GM12878 (cell line): ENCODE measurements around the gene LIPE. TPM values are rescaled to one million over a fixed set of nuclear protein-coding genes. Genes with fewer than 3 reads are reported as not detected.
A peak's percentile ranks its signal among the peaks of the same experiment; 100 is the strongest.

Source experiments
- ATAC-seq: fragments of 200-7000 bp; cut with Tn5 transposase; 3 replicates; pipeline ENCODE4 v1.9.1; 2020; ENCODE audit warnings: mild to moderate bottlenecking, moderate library complexity
- BruUV-seq: library from RNA; stranded (reverse); fragments of 400-500 nt; replicated peaks from 2 replicates; lab custom pipeline; 2021; lab: Mats Ljungman, UMichigan
- CTCF ChIA-PET: fragments of 300-600 bp; sonication (Branson Sonifier 250); formaldehyde crosslinking; extraction: SDS; loops from one replicate; lab custom pipeline; 2021; ENCODE audit warnings: inconsistent platforms; lab: Yijun Ruan, JAX
- POLR2A ChIA-PET: fragments of 350-600 bp; formaldehyde crosslinking; extraction: SDS; loops from one replicate; lab custom pipeline; 2021; ENCODE audit warnings: inconsistent platforms; lab: Charles Lee
- RAD21 ChIA-PET: fragments of 300-600 bp; sonication (Branson Sonifier 250); formaldehyde crosslinking; loops from one replicate; lab custom pipeline; 2023; ENCODE audit warnings: antibody characterized with exemption; ENCODE audit not compliant: unreplicated experiment; lab: Charles Lee
- SMC1A ChIA-PET: fragments of 300-600 bp; sonication (Branson Sonifier 250); formaldehyde crosslinking; loops from one replicate; lab custom pipeline; 2023; ENCODE audit not compliant: unreplicated experiment, uncharacterized antibody; lab: Charles Lee
- DNase-seq: peaks from one replicate; pipeline ENCODE4 v3.0.0-alpha.2; 2011; ENCODE audit warnings: low read depth, low spot score
- FAIRE-seq: peaks from 3 replicates; lab custom pipeline; 2011; peaks lifted over from hg19 to GRCh38; lab: Jason Lieb, UNC
- H2AFZ ChIP-seq: 2 replicates; pipeline ENCODE4 v1.6.0; 2011; ENCODE audit warnings: low read depth, low read length, control low read depth; ENCODE audit not compliant: control insufficient read depth
- H3K27ac ChIP-seq: 2 replicates; pipeline ENCODE4 v1.5.1; 2011; ENCODE audit warnings: control low read depth; ENCODE audit not compliant: control insufficient read depth, insufficient read depth
- H3K27me3 ChIP-seq, 2 experiments: replicated peaks in 1 of 2; 2 replicates each; pipeline versions ENCODE4 v1.6.0 to v1.6.1; 2011; ENCODE audit warnings: low read length in 1 of 2; ENCODE audit not compliant: control insufficient read depth in 2 of 2, insufficient read depth in 2 of 2
- H3K36me3 ChIP-seq, 2 experiments: 2 replicates each; pipeline ENCODE4 v1.5.1; 2011; ENCODE audit warnings: low read length in 1 of 2; ENCODE audit not compliant: control insufficient read depth in 2 of 2, insufficient read depth in 2 of 2
- H3K4me1 ChIP-seq: 2 replicates; pipeline ENCODE4 v1.6.1; 2011; ENCODE audit warnings: mild to moderate bottlenecking, low read length, moderate library complexity, mixed read lengths; ENCODE audit not compliant: control insufficient read depth, insufficient read depth
- H3K4me2 ChIP-seq: 2 replicates; pipeline ENCODE4 v1.6.0; 2011; ENCODE audit warnings: control low read depth; ENCODE audit not compliant: control insufficient read depth, insufficient read depth
- H3K4me3 ChIP-seq: fragments of 200-600 bp; sonication (generic); 2 replicates; pipeline ENCODE4 v1.5.1; 2016
- H3K79me2 ChIP-seq: 2 replicates; pipeline ENCODE4 v1.6.0; 2011; ENCODE audit warnings: low read length; ENCODE audit not compliant: control insufficient read depth, insufficient read depth
- H3K9ac ChIP-seq: 2 replicates; pipeline ENCODE4 v1.8.0; 2011; ENCODE audit warnings: low read length, control low read depth, mixed read lengths; ENCODE audit not compliant: control insufficient read depth, insufficient read depth
- H3K9me3 ChIP-seq: replicated peaks from 3 replicates; pipeline ENCODE4 v1.5.1; 2011; ENCODE audit warnings: mild to moderate bottlenecking, low read length; ENCODE audit not compliant: control insufficient read depth, insufficient read depth
- H4K20me1 ChIP-seq: 2 replicates; pipeline ENCODE4 v1.6.0; 2011; ENCODE audit not compliant: control insufficient read depth, insufficient read depth
- BHLHE40 ChIP-seq, 2 experiments: fragments of 450-650 bp in 1 of 2; IDR thresholded peaks; 2 replicates each; pipeline ENCODE4 v1.6.1; 2011 to 2017; ENCODE audit warnings: low read depth in 2 of 2, borderline replicate concordance in 1 of 2, improper control_type of control experiment in 1 of 2, low read length in 1 of 2, mild to moderate bottlenecking in 1 of 2
- CHD4 ChIP-seq: fragments of 200-600 bp; sonication (generic); IDR thresholded peaks from 2 replicates; pipeline ENCODE4 v1.6.1; 2016; ENCODE audit warnings: mild to moderate bottlenecking
- ETV6 ChIP-seq, 2 experiments: fragments of 450-650 bp in 1 of 2; IDR thresholded peaks in 1 of 2; conservative IDR thresholded peaks in 1 of 2; 2 replicates each; pipeline ENCODE4 v1.6.1; 2014; ENCODE audit warnings: antibody characterized with exemption in 1 of 2, borderline replicate concordance in 1 of 2, low read depth in 1 of 2, mild to moderate bottlenecking in 1 of 2, moderate library complexity in 1 of 2
- FOS ChIP-seq: IDR thresholded peaks from 3 replicates; pipeline ENCODE4 v1.6.1; 2011; ENCODE audit warnings: borderline replicate concordance; ENCODE audit not compliant: insufficient read length; ENCODE audit errors: extremely low read depth
- HCFC1 ChIP-seq: fragments of 150-350 bp; IDR thresholded peaks from 2 replicates; pipeline ENCODE4 v1.6.1; 2014; ENCODE audit warnings: low read length
- HDAC6 ChIP-seq: fragments of 200-600 bp; sonication (generic); IDR thresholded peaks from one replicate; pipeline ENCODE4 v1.8.0; 2017; ENCODE audit warnings: antibody characterized with exemption; ENCODE audit not compliant: unreplicated experiment
- IKZF2 ChIP-seq, 2 experiments: fragments of 450-650 bp; IDR thresholded peaks; 2 replicates each; pipeline ENCODE4 v1.6.1; 2017; ENCODE audit warnings: mild to moderate bottlenecking in 2 of 2, moderate library complexity in 2 of 2
- JUNB ChIP-seq: IDR thresholded peaks from 2 replicates; pipeline ENCODE4 v1.6.1; 2016; ENCODE audit warnings: antibody characterized with exemption, mild to moderate bottlenecking
- KDM1A ChIP-seq: fragments of 200-600 bp; sonication (generic); IDR thresholded peaks from 2 replicates; pipeline ENCODE4 v1.6.1; 2016; ENCODE audit warnings: borderline replicate concordance
- KLF5 ChIP-seq: fragments of 450-650 bp; IDR thresholded peaks from 2 replicates; pipeline ENCODE4 v1.6.1; 2014; ENCODE audit warnings: mild to moderate bottlenecking; ENCODE audit not compliant: partially characterized antibody
- MYB ChIP-seq: fragments of 150-350 bp; IDR thresholded peaks from 2 replicates; pipeline ENCODE4 v1.6.1; 2014; ENCODE audit warnings: mild to moderate bottlenecking, low read depth, low read length, borderline replicate concordance
- MYC ChIP-seq: IDR thresholded peaks from 2 replicates; pipeline ENCODE4 v1.6.1; 2011; ENCODE audit warnings: mild to moderate bottlenecking, low read length, moderate library complexity, inconsistent platforms; ENCODE audit not compliant: insufficient read depth, insufficient replicate concordance, insufficient read length, severe bottlenecking
- PBX3 ChIP-seq: IDR thresholded peaks from 2 replicates; pipeline ENCODE4 v1.6.1; 2011; ENCODE audit warnings: mild to moderate bottlenecking, low read depth, low read length, moderate library complexity; ENCODE audit not compliant: insufficient replicate concordance
- POLR2A ChIP-seq: IDR thresholded peaks from 2 replicates; pipeline ENCODE4 v1.6.1; 2011; ENCODE audit warnings: low read depth, mild to moderate bottlenecking, low read length
- POLR2AphosphoS5 ChIP-seq: IDR thresholded peaks from 2 replicates; pipeline ENCODE4 v1.6.1; 2011; ENCODE audit warnings: mild to moderate bottlenecking, low read length, inconsistent platforms
- RELA ChIP-seq: fragments of 450-650 bp; IDR thresholded peaks from 2 replicates; pipeline ENCODE4 v1.8.0; 2014; ENCODE audit warnings: borderline replicate concordance; ENCODE audit not compliant: partially characterized antibody
- SMAD1 ChIP-seq: fragments of 450-650 bp; IDR thresholded peaks from 2 replicates; pipeline ENCODE4 v1.6.1; 2018; ENCODE audit warnings: mild to moderate bottlenecking, low read depth; ENCODE audit not compliant: partially characterized antibody
- SMARCA5 ChIP-seq: fragments of 450-650 bp; IDR thresholded peaks from 2 replicates; pipeline ENCODE4 v1.6.1; 2017; ENCODE audit warnings: mild to moderate bottlenecking
- SMC3 ChIP-seq: IDR thresholded peaks from 2 replicates; pipeline ENCODE4 v1.6.1; 2011; ENCODE audit warnings: low read length, improper control_type of control experiment, borderline replicate concordance
- STAT1 ChIP-seq: fragments of 450-650 bp; conservative IDR thresholded peaks from 2 replicates; pipeline ENCODE4 v1.6.1; 2014; ENCODE audit warnings: antibody characterized with exemption, mild to moderate bottlenecking
- STAT3 ChIP-seq: IDR thresholded peaks from 2 replicates; pipeline ENCODE4 v1.6.1; 2011; ENCODE audit warnings: low read depth, low read length, improper control_type of control experiment
- USF1 ChIP-seq: IDR thresholded peaks from 2 replicates; pipeline ENCODE4 v1.6.1; 2011; ENCODE audit warnings: borderline replicate concordance, low read depth, mild to moderate bottlenecking, moderate library complexity, mixed read lengths, low read length; ENCODE audit not compliant: insufficient read depth; ENCODE audit errors: extremely low read length
- YY1 ChIP-seq: IDR thresholded peaks from 2 replicates; pipeline ENCODE4 v1.6.1; 2011; ENCODE audit warnings: low read depth, mild to moderate bottlenecking, low read length
- ZZZ3 ChIP-seq: IDR thresholded peaks from 2 replicates; pipeline ENCODE4 v1.6.1; 2011; ENCODE audit warnings: low read depth; ENCODE audit not compliant: control insufficient read depth, insufficient read length
- WGBS: methylation state at CpG from one replicate; pipeline ENCODE4 v1.1.6; 2016; ENCODE audit warnings: low lambda C conversion rate; ENCODE audit not compliant: insufficient replicate concordance, insufficient coverage; ENCODE audit errors: missing lambda C conversion rate; 5-methylcytosine and 5-hydroxymethylcytosine counted together
- in situ Hi-C: fragments of 300-500 bp; cut with MboI; formaldehyde crosslinking; loops from 9 replicates; pipeline ENCODE4 v1.14.3; 2018; ENCODE audit warnings: mixed read lengths
- intact Hi-C: fragments of 100-400 bp; cut with micrococcal nuclease; formaldehyde crosslinking; loops from one replicate; pipeline ENCODE4 v1.14.2; 2022; ENCODE audit not compliant: unreplicated experiment
- polyA plus RNA-seq, 11 experiments: library from polyadenylated mRNA; depleted of rRNA in 4 of 11; unstranded in 6 of 11; stranded (reverse) in 5 of 11; fragments of >200 nt; fragmentation: Nextera tagmentation in 4 of 11; fragmentation: Illumina TruSeq in 1 of 11; extraction: Ambion mirVana in 4 of 11; extraction: Trizol in 1 of 11; gene quantifications; 1 replicate in 1 of 11; 2 replicates in 10 of 11; pipeline versions ENCODE4 v1.2.1 to v1.2.3, GENCODE V29; 2011 to 2016; ENCODE audit warnings: inconsistent platforms in 2 of 11, missing spikeins in 2 of 11, low read depth in 1 of 11
- total RNA-seq, 4 experiments: library from RNA; depleted of rRNA in 3 of 4; stranded (reverse); fragments of >200 nt in 3 of 4; fragmentation: Illumina TruSeq in 1 of 4; extraction: Trizol in 1 of 4; gene quantifications; 2 replicates each; pipeline versions ENCODE4 v1.2.1 to v1.2.3, GENCODE V29; 2013 to 2021

The LIPE gene
- total and polyA plus RNA-seq, 10 of the 15 experiments (the other 5 are each of a cell fraction or from before 2014, with no cell fraction given): 0.02 to 33.3 (median 9.5) TPM

- ChIA-PET CTCF (interaction anchor here (0.6 to 3.5 kb wide), 43 partner anchors 9 to 316 kb away, joined by 3 to 82 read pairs (median 5); partner anchors contain the start of genes CEACAM1 and POU2F2), RAD21 (interaction anchor here (0.9 to 3.1 kb wide), 11 partner anchors 10 to 94 kb away, joined by 3 to 32 read pairs (median 4); partner anchors contain the start of gene CEACAM1), SMC1A (interaction anchor here (0.9 to 3.7 kb wide), 9 partner anchors 8 to 93 kb away, joined by 3 to 33 read pairs (median 4); partner anchors contain the start of gene CEACAM1), POLR2A (no interaction called here)
- Histone ChIP-seq H3K4me3 (no peak overlapping the region), H3K79me2 (no peaks in the 10 kb centered on the region), H3K4me2 (no peak overlapping the region), H2AFZ (no peak overlapping the region), H3K27ac (no peak overlapping the region), H3K9me3 (no peaks in the 10 kb centered on the region), H4K20me1 (no peaks in the 10 kb centered on the region), H3K36me3 (no peaks in the 10 kb centered on the region), H3K9ac (no peak overlapping the region), H3K27me3 (no peaks in the 10 kb centered on the region), H3K4me1 (no peaks in the 10 kb centered on the region)
- BruUV-seq: no TSS peak
- in situ Hi-C loops (no loop called here), intact Hi-C loops (no loop called here)
- 27% methylated on average over 16 of the region's 16 CpGs for WGBS
- ATAC-seq (peak; percentile 92), DNase-seq (no peak), FAIRE-seq (peak; percentile 72)
- no peak for TF ChIP-seq STAT1
- no peak for TF ChIP-seq SMARCA5
- no peak for TF ChIP-seq STAT3
- TF ChIP-seq BHLHE40 (IDR thresholded peaks at IDR 0.05; ENCODE audit: borderline replicate concordance in 1 of 2, low read depth in 2 of 2, low read length in 1 of 2): 0 out of 4 replicates have a peak, but pooled peaks of 1 of the 2 experiments have one; percentile 24
- TF ChIP-seq IKZF2 (IDR thresholded peaks at IDR 0.05): no peak
- TF ChIP-seq CHD4: no peak
- TF ChIP-seq RELA: no peak
- no peak for TF ChIP-seq POLR2AphosphoS5
- TF ChIP-seq YY1: 0 out of 2 replicates have a peak, but pooled peaks have one; percentile 29
- TF ChIP-seq FOS: no peak
- peak; percentile 29; the same call in 1 of the 2 replicates for TF ChIP-seq SMC3
- TF ChIP-seq JUNB: no peak
- TF ChIP-seq HDAC6: no peak
- no peak for TF ChIP-seq KDM1A
- TF ChIP-seq MYC: no peak
- TF ChIP-seq POLR2A: no peak
- no peak for TF ChIP-seq KLF5
- TF ChIP-seq SMAD1: no peak
- TF ChIP-seq PBX3: no peak
- no peak for TF ChIP-seq ZZZ3
- TF ChIP-seq HCFC1: no peak
- no peak for TF ChIP-seq ETV6 (conservative IDR thresholded peaks at IDR 0.05 in 1 of 2, IDR thresholded peaks at IDR 0.05 in 1 of 2; ENCODE audit: borderline replicate concordance in 1 of 2, low read depth in 1 of 2)
- TF ChIP-seq USF1: no peak
- no peak for TF ChIP-seq MYB
Observed at GRCh38 chr19:42440357-42441048, 13.3 kb upstream of the LIPE start.
